ENCODE results near the gene THAP11.
"Not testable (repeated sequence)": the region's sequence is repeated elsewhere in the genome, so short reads cannot be mapped to it uniquely, and the experiment has no call there.

The THAP11 gene

DNA sequence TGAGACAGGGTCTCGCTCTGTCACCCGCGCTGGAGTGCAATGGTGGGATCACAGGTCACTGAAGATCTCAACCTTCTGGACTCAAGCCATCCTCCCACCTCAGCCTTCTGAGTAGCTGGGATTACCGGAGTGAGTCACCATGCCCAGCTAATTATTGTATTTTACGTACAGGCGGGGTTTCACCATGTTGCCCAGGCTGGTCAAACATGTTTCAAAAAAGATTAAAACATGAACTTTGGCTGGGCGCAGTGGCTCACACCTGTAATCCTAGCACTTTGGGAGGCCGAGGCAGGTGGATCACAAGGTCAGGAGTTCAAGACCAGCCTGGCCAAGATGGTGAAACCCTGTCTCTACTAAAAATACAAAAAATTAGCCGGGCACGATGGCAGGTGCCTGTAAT is 4.9 kb upstream of the THAP11 start:
- DNase-seq, result not testable (repeated sequence)

DNA sequence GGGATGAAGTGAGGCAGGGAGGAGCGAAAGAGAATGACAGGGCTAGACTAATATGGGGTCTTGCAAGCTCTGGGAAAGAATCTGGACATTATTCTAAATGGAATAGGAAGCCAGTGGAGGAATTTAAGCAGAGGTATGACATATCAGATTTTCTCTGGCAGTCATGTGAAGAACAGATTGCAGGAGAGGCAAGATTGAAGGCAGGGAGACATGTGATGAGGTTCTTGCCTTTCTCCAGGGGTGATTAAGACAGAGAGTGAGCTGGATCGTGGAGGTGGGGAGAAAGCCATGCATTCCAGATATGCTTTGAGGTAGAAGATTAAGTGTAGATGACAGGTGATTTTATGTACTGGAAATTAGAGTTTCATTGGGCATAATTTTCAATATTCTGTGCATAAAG is 4.3 kb upstream of the THAP11 start:
- no peak for DNase-seq

DNA sequence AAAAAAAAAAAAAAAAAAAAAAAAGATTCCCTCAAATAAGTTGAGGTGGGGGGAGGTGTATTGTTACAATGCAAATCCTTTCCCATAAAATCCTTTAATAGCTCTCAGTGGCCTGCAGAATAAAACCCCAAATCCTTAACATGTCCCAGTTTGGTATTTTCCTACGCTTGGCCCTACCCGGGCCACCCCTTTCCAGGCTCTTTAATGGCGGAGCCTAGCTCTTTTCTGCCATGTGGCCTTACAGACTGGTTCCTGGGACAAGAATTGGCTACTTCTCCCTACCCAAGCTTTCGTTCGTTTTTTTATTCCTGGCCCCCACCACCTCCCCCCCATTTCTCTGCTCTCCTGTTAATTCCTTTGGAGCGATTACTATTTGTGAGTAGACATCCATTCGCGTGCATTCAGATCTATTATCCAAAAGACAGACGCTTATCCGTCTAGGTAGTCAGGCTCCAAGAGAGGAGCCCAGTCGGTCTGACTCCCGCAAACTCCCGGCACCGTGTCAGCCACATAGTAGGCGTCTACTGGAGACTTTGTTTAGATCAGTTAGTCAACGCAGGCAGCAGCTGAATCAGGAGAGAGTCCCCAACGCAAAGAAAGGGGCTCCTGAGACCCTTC is 813 bp upstream of the THAP11 start:
- no peak for DNase-seq

DNA sequence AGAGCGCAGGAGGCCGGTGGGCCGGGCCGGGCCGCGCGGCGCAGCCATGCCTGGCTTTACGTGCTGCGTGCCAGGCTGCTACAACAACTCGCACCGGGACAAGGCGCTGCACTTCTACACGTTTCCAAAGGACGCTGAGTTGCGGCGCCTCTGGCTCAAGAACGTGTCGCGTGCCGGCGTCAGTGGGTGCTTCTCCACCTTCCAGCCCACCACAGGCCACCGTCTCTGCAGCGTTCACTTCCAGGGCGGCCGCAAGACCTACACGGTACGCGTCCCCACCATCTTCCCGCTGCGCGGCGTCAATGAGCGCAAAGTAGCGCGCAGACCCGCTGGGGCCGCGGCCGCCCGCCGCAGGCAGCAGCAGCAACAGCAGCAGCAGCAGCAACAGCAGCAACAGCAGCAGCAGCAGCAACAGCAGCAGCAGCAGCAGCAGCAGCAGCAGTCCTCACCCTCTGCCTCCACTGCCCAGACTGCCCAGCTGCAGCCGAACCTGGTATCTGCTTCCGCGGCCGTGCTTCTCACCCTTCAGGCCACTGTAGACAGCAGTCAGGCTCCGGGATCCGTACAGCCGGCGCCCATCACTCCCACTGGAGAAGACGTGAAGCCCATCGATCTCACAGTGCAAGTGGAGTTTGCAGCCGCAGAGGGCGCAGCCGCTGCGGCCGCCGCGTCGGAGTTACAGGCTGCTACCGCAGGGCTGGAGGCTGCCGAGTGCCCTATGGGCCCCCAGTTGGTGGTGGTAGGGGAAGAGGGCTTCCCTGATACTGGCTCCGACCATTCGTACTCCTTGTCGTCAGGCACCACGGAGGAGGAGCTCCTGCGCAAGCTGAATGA is 606 bp downstream of the THAP11 start:
- DNase-seq, result no peak

DNA sequence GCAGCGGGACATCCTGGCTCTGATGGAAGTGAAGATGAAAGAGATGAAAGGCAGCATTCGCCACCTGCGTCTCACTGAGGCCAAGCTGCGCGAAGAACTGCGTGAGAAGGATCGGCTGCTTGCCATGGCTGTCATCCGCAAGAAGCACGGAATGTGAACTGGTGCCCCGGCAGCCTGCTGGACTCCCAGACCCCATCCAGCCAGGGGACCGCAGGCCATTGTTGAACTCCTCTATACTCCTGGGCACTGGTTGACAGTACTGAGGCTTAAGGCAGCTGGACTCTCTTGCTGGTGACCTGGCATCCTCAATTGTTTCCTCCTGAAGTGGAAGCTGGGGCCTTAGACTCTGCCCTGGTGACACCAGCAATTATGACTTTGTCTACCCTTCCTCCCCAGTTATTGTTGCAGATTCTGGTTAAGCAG is 1.2 kb downstream of the THAP11 start:
- DNase-seq, result no peak

DNA sequence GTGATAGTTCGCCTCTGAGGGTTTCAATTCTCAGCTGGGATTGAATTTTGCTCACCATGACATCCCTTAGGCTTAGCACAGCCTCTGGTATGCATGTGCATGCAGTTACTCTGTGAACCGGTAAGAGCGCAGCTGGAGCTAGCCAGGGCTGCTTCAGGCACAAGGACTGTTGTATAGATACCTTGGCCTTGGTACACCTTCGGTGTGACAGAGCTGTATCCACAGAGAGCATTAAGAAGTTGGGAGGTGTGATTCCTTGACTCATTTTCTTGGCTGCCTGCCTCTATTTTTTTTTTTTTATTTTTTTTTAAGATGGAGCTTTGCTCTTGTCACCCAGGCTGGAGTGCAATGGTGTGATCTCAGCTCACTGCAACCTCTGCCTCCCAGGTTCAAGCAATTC is 2.4 kb downstream of the THAP11 start:
- no peak for DNase-seq

DNA sequence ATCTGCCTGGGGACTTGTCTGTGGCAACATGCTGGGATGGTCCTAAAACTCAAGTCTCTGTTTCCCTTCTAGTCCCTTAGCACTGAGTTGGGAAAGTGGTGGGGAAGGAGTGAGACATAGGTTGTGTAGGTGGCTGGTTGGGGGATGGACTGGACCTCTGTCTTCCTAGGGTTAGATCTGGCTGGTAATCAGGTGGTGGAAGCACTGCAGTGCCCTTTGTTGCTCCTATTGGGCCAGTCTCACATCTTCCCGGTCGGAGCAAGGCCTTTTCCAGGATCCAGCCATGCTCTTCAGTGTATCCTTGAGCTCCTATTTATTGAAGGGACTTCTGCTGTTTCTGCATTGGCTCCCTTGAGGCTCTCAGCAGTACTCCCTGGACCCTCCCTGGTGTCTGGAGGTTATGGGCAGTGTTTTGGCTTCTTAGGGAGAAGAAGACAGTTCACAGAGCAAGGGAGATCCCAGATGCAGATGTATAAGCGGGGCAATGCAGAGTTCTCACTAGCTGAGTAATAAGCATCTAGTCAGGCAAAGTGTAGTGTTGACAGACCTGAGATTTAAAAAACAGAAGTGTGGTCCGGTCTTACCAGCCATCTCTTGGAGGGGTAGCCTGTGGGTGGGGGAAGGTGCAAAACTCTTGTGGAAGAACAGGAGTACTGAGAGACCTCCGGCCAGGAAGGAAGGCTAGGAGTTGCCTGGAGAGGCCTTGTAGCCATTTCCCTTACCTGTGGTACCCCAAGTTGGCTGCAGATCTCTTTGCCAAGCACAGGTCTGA is 3.4 kb downstream of the THAP11 start:
- no peak for DNase-seq

DNA sequence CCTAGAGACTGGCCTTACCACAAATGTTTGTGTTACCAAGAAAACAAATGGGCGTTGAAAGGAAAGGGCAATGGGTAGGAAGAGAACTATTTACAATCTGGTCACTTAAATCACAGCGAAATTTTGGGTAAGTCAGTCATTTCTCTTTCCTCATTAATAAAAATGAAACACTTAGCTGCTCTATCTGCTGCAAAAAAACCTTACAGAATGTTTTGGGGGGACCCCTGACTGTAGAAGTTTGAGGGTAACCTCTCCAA is 3.9 kb downstream of the THAP11 start:
- no peak for DNase-seq

DNA sequence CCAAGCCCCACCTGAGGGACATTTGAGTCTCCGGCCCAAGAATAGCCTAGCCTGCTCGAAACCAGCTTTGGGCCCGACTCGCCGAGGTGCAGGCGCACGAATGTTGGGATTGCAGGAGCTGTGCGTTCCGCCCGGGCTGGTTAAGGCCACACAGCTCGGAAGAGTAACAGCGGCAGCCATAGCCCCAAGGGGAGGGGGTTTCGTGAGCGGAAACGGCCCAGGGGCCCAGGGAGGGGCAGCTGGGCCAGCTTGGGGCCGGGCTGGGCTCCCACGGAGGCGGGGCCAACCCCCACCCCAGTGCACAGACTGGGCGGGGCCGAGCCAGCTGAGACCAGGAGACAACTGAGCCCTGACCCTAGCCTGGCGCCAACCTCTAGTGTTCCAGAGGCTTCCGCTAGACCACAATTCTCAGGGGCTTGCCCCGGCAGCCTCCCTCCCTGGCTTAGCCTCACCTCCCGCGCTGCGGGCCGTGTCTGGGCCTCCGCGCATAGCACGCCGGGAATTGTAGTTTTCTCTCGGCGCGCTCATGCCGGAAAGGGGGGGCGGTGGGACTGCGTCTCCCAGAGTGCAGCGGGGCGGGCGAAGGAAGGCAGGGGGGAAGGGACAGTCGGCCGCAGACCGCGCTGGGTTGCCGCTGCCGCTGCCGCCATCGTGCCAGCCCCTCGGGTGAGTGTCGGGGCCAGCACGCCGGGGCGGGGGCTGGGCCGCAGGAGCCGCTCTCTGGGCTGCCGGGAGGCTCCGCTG is 4.4 kb downstream of the THAP11 start, which contains the start of gene NUTF2:
Gene NUTF2, plus strand, starts transcription at position 614 of the 744 bp plus-strand sequence. CDS start 18,198 bp downstream, outside the sequence.
- DNase-seq, result peak; percentile 84

DNA sequence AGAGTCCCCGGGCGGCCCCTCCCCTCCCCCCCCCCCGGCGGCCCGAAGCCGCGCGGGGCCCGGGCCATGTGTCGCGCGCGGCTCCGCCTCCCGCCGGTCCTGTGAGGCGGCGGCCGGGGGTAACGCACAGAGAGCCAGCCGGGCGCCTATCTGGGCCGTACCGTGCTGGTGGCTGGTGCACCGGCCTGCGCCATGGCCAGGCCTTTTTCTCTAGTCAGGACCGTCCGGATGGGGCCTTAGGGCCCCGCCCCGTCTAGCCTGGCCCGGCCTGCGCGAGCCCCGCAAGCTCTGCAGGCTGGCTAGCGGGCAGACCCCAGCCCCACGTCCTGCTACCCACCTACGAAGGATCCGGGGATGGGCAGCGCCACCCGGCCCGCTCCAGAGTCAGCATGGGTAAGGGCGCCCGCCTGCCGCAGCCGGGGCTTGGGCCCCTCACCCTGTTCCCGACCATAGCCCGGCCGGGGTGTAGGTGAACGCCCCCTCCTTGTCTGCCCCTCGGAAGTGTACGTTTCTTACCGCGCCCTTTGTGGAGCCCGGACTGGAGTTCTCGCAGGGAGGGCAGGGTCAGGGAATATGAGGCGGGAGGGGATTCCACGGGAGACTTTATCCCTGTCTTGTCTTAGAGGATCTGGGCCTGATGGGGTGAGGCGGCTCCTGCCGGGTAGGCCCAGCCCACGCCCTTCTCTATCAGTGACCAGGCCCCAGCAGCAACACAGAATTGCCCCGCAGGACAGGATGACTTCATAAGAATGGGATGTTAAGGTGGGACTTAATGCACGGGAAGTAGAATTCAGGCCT is 5.1 kb downstream of the THAP11 start, which contains the start of gene CENPT:
Gene CENPT, minus strand, starts transcription at position 630 of the 798 bp plus-strand sequence. CDS start 13,834 bp downstream, outside the sequence.
- DNase-seq, result no peak

DNA sequence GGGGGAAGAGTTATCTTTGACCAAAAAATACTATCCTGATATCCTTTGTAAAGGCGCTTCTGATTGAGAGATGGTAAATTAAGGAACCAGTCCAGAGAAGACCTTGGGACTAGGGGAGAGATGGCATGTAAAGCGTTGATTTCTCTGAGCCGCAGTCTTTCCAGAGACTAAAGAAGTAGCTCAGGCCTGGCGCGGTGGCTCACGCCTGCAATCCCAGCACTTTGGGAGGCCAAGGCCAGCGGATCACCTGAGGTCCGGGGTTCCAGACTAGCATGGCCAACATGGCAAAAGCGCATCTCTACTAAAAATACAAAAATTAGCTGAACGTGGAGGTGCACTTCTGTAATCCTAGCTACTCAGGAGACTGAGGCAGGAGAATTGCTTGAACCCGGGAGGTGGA is 6.0 kb downstream of the THAP11 start:
- no peak for DNase-seq

DNA sequence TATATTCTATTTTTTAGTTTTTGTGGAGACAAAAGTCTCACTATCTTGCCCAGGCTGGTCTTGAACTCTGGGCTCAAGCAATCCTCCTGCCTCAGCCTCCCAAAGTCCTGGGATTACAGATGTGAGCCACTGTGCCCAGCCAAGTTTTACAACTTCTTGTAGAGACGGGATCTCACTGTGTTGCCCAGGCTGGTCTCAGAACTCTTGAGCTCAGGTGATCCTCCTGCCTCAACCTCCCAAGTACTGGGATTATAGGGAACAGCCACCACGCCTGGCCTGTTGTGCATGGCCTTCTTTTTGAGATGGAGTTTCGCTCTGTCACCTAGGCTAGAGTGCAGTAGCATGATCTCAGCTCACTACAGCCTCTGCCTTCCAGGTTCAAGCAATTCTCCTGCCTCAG is 11.6 kb downstream of the THAP11 start:
- no peak for DNase-seq

DNA sequence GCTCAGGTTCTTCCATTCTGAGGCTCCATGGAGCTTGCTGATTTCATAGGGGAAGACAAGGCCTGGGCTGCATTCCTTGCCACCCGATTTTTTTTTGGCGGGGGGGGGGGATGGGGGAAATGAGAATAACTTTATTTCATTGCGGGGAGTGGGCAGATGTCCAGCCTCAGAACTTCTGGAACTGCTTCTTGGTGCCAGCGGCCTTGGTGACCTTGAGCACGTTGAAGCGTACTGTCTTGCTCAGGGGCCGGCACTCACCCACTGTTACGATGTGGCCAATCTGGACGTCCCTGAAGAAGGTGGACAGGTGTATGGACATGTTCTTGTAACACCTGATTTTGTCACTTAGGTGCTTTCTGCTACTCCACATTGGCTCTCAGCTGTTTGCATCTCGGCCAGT is 13.7 kb downstream of the THAP11 start:
- DNase-seq, result no peak

DNA sequence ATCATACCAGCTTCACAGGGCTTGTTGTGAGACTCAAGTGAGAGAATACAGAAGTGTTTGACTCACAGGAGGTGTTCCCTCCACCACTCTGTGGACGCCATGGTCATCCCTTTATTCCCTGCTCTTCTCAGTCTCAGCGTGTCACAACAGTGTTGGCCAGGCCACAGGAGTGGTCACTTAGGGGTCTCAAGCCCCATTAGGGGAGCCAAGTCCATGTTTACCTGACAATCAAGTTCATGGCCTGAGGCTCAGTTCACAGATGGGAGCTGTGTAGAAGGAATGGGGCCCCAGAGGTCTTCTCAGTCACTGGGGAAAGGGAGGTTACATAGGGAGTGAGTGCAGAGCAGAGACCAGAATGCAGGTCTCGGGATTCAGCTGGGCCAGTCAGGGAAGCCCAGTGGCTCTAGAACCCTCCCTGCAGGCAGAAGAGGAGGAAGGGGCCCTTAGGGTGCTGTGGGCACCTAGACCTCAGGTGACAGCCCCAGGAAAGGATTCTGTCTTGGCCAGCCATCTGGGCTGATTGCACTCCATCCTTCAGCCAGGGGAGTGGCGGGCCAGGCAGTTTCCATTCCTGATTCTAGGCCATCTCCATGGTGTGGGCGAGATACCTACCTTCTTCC is 14.9 kb downstream of the THAP11 start:
- DNase-seq, result no peak

DNA sequence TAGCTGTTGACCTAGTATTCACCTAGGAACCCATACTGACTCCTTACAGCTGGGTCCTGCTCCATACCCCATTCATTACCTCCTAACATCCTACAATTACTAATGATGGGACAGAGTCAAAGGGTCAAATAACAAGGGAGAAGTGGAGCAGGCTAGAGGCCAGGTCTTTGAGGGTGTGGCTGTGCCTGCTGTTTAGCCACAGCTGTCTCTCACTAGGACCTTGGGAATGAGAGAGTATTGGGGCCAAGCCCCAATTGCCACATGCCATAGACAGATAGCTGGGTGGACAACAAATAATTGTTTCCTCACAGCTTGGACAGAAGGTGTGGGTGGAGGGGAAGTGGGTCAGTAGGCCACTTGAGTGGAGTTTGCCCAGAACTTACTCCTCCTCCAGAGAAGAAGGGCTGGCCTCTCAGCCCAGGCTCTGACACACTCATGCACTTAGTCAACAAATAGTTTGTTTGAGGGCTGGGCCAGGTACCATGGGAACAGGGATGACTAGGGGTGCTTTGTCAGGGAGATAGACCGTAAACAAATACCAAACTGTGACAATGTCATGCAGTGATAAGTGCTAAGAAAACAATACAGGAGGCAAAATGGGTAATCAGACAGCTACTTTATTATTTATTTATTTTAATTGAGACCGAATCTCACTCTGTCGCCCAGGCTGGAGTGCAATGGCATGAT is 15.6 kb downstream of the THAP11 start:
- DNase-seq, result no peak

DNA sequence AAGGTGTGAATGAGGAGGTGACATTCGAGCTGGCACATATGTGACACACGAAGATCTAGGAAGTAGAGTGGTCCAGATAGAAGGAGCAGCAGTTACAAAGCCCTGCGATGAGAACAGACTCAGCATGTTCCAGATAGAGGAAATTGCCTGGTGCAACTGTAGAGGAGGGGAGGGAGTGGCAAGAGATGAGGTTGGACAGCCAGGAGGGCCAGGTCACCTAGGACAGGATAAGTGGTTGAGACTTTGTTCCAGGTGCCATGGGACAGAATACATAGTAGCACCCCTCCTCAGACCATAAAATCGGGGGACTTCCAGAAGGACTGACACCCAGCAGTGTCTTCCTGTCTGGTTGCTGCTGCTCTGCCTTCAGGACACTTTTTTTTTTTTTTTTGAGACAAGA is 16.4 kb downstream of the THAP11 start:
- no peak for DNase-seq

DNA sequence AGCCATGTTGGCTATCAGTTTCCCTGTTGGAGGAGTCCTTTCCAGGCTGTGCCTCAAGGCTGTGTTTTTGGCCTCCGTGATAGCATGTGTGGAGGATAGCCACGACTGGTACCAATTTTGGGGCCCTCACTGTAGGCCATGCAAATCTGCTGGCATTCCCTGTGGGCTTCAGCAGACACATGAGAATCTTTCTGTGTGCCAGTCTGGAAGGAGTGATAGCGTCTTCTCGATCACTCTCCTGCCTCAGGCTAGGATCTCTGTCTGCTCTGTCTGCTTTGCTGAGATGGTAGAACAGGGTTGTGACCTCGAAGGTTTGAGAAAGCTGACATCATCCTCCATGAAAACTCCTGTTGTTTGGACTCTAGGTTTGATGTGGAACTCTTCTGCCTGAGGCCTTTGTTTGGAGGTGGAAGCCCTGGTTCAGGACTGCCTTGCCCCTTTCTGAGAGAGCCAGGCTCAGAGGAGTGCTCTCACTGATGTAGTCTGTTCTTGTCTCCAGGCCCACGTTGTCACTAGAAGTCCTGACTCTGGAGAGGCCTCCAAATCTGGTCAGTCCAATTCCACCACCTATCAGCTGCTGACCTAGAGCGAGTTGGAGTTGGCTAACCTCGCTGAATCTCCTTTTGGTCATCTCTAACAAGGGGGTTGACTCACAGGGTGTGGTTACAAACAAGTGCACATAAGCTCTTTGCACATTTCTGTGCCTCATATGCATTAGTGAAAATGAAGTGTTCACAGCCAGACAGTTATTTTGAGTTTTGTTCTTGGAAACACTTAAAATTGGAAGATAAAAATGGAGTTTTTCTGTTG is 18.7 kb downstream of the THAP11 start:
- no peak for DNase-seq

DNA sequence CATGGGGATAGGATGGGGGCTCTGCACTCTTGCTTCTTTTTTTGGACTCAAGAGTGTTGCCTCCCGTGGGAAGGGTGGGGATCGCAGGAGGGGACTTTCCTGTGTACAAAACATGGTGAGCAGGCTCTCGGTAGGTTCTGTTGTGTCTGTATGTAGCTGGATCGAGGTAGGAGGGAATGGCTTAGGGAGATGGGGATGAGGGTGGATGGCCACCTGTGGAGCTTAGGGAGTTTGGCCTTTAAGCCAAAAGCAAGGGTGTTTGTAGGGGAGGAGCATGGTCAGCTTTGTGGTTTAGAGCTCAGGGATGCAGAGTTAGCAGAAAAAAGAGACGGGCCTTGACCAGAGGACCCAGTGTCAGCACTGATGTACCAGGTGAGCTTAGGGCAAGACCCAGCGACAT is 19.8 kb downstream of the THAP11 start:
- no peak for DNase-seq

DNA sequence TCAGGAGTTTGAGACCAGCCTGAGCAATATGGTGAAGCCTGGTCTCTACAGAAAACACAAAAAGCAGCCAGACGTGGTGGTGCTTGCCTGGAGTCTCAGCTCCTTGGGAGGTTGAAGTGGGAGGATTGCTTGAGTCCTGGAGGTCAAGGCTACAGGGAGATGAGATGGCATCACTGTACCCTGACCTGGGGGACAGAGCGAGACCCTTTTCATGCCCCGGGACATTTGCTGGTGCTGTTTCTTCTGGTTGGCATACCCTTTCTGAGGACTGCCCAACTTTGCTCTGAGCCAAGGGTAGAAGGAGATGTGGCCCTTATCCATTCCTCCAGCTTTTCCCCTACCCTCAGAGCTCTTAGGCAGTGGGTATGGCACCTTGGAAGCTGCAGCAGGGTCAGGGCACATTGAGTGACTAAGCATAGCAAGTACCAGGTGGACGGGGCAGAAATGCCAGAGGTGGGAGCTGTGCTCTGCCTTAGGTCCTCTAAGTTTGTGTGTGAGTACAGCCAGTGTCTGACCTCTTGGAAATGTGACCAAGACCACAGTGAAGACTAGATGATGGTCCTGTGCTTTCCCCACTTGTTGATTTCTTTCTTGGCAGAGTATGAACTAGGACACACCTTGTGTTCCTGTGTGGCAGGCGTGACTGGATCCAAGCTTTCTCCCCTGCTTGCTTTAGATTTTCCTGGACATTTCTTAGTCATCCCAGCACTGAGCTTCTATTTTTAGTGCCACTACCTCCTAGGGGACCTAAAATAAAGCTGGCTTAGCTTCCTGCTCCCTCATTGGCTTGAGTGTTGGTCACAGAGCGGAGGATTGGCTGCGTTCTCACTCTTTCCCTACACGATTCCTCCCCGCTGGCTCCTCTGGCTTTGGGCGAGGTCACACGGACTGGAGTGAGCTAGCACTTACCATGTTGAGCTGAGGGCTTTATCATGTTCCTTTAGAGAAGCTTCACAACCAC is 20.8 kb downstream of the THAP11 start:
- DNase-seq, result no peak

All from GDM1 (cell line).